AG04449 (cell line): ENCODE data around the gene CPLANE2.

Source experiments
- CTCF ChIA-PET: fragments of 350-600 bp; formaldehyde crosslinking; extraction: SDS; loops from one replicate; lab custom pipeline; 2021; ENCODE audit warnings: antibody characterized with exemption; lab: Yijun Ruan, JAX
- POLR2A ChIA-PET: fragments of 400-600, 350-600 bp; formaldehyde crosslinking; extraction: SDS; loops from one replicate; lab custom pipeline; 2020; ENCODE audit warnings: antibody characterized with exemption, inconsistent platforms; lab: Yijun Ruan, JAX
- DNase-seq: peaks from one replicate; pipeline ENCODE4 v3.0.0-alpha.2; 2010; ENCODE audit warnings: low read depth, low spot score
- H3K4me3 ChIP-seq: 2 replicates; pipeline ENCODE4 v1.5.1; 2011; ENCODE audit warnings: low read depth, mild to moderate bottlenecking, control low read depth, low read length
- CTCF ChIP-seq: IDR thresholded peaks from one replicate; pipeline ENCODE4 v1.5.1; 2011; ENCODE audit warnings: mild to moderate bottlenecking, moderate library complexity, low read length, control low read depth, inconsistent platforms; ENCODE audit not compliant: insufficient read depth; ENCODE audit errors: missing control alignments

CPLANE2 gene

GRCh38 chr1:16186655-16187235 lies 50.2 kb downstream of the CPLANE2 start:
- POLR2A ChIA-PET, result no interaction called here
- H3K4me3 ChIP-seq, result no peak overlapping the region
- TF ChIP-seq CTCF, result no peak
- no peak for DNase-seq
- CTCF ChIA-PET, result interaction anchor here (0.6 to 17.2 kb wide), 19 partner anchors 9 to 180 kb away, joined by 3 to 1006 read pairs (median 4); partner anchors contain the start of genes FAM131C and FBXO42

GRCh38 chr1:16184557-16185303 lies 52.3 kb downstream of the CPLANE2 start:
- ChIA-PET CTCF (interaction anchor here (2.8 to 17.2 kb wide), 3 partner anchors 10 to 106 kb away, joined by 8 to 1006 read pairs (median 73); partner anchors contain the start of gene FAM131C), POLR2A (no interaction called here)
- DNase-seq, result no peak
- TF ChIP-seq CTCF, result no peak
- H3K4me3 ChIP-seq, result no peak overlapping the region

GRCh38 chr1:16183765-16184556 lies 53.0 kb downstream of the CPLANE2 start:
- no peak for TF ChIP-seq CTCF
- no peak for DNase-seq
- ChIA-PET CTCF (interaction anchor here (1.5 to 17.2 kb wide), 2 partner anchors 60 to 105 kb away, joined by 3 to 1006 read pairs; partner anchors contain the start of gene FAM131C), POLR2A (no interaction called here)
- no peak overlapping the region for H3K4me3 ChIP-seq

- TF ChIP-seq CTCF, result no peak
- POLR2A ChIA-PET, result interaction anchor here (1.4 kb wide), 1 partner anchor 37 kb away, joined by 3 read pairs; no protein-coding TSS in a partner anchor
- DNase-seq, result no peak
- H3K4me3 ChIP-seq, result no peak overlapping the region
- CTCF ChIA-PET, result interaction anchor here (0.7 to 17.2 kb wide), 5 partner anchors 14 to 105 kb away, joined by 3 to 1006 read pairs (median 4); partner anchors contain the start of genes EPHA2 and FAM131C
Observed at GRCh38 chr1:16183179-16183578, 53.8 kb downstream of the CPLANE2 start.

GRCh38 chr1:16181887-16182719 lies 54.9 kb downstream of the CPLANE2 start:
- POLR2A ChIA-PET, result interaction anchor here (0.8 to 1.6 kb wide), 3 partner anchors 29 to 36 kb away, joined by 3 to 7 read pairs (median 3); no protein-coding TSS in a partner anchor
- TF ChIP-seq CTCF, result no peak
- CTCF ChIA-PET, result interaction anchor here (0.7 to 17.2 kb wide), 9 partner anchors 8 to 170 kb away, joined by 3 to 1006 read pairs (median 4); partner anchors contain the start of genes EPHA2, FAM131C and FBXO42
- H3K4me3 ChIP-seq, result no peak overlapping the region; the same call in 1 of the 2 replicates
- DNase-seq, result peak; percentile 47
